Activated gamma-delta T cell treated with Interleukin-2 at 50 U/mL for 16 hours (primary cell): Measurements from ENCODE around the gene TPD52L1.

Experiments
- DNase-seq: peaks from one replicate; pipeline ENCODE4 v3.0.0-alpha.2; 2020

Gene TPD52L1

DNA sequence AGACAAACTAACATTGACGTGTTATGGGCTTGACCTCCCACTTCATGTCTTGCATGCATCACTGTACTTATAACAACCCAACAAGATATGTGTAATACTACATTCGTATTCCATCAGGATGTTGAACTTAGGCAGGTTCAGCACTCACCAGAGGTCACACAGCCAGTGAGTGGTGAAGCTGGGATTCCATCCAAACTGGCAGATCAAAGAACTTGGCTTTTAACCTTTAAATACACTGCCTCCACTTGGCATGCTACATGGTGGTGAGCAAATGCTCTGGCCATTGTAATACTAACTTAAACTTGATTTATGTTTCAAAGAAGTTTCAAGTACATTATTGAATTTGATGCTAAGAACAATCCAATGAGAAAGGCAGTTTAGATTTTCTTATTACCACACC, 158.9 kb downstream of the TPD52L1 start:
- no peak for DNase-seq

GRCh38 chr6:125312950-125313349, 159.4 kb downstream of the TPD52L1 start:
- no peak for DNase-seq
